Stimulated activated naive CD4-positive, alpha-beta T cell (primary cell): Measurements from ENCODE around the gene ARSB.
"Not testable (repeated sequence)": the region's sequence is repeated elsewhere in the genome, so short reads cannot be mapped to it uniquely, and the experiment has no call there.

ENCODE experiments used
- DNase-seq, 6 experiments: peaks; one replicate each; lab custom pipeline; 2025; lab: John Stamatoyannopoulos, UW

The ARSB gene

DNA sequence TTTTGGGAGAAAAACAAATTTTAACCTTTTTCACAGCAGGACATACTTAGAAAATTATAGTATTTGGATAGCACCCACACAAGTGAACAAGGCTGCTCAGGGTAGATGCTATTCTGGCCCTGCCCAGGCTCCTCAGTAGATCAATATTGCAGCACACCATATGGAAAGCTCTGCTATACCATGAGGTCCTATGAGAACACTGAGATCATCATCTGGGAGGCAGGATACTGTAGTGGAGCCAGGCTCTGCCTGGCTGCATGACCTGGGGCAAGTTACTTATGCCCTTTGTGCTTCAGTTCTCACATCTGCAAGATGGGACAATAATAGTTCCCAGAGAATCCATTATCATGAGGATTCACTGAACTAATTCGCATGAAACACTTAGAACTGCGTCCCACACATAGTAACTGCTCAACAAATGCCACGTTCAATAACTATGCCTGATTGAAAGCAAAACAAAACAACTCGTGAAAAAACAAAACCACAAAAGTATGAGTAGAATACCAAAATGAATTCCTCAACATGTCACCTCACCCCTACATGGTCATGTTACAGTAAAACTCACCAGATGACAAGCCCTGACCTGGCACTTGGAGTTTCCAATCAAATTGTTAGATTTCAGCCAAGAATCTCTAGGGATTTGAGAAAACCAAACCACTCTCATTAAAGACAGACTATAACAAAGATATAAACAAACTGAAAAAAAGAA, 31.9 kb downstream of the ARSB start:
- no peak for DNase-seq

DNA sequence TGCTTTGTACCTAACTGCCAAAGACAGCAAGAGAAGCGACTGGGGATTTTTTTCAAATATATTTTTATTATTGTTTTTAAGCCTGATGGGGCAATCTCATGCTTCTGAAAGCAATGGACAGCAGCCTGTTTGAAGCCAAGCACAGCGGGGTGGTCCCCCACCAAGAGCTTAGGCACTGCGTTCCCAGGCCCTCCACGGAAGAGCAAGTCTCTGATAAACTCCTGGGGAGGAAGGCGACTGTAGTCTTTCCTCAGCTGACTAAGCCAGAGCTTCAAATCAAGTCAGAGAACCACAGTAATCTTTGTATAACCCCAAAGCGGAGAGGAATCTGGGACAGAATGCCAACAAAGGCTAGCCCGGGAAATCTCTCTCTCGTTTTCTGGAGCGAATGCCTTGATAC, 54.4 kb downstream of the ARSB start:
- DNase-seq = no peak

DNA sequence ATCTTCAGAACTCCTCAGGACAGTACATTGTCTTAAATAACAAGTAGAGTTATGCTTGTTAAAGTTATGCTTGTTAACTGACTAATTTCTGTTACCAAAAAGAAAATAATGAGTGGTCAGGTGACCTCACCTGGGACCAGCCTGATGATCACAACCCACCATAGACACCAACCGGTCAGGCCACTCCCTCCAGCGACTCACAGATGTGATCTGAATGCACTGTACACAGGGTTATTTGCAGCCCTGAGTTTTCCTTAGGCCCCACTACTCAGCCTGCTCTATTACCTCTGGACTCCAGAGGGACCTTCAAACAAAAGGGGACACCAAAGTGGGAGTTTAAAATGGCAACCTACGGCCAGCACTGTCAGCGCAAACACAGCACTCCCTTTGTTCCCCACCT, 55.3 kb downstream of the ARSB start:
- DNase-seq = no peak

- DNase-seq = no peak
Observed at GRCh38 chr5:78927657-78928282, 57.3 kb downstream of the ARSB start.

GRCh38 chr5:78926252-78926651, 58.9 kb downstream of the ARSB start:
- DNase-seq = no peak

DNA sequence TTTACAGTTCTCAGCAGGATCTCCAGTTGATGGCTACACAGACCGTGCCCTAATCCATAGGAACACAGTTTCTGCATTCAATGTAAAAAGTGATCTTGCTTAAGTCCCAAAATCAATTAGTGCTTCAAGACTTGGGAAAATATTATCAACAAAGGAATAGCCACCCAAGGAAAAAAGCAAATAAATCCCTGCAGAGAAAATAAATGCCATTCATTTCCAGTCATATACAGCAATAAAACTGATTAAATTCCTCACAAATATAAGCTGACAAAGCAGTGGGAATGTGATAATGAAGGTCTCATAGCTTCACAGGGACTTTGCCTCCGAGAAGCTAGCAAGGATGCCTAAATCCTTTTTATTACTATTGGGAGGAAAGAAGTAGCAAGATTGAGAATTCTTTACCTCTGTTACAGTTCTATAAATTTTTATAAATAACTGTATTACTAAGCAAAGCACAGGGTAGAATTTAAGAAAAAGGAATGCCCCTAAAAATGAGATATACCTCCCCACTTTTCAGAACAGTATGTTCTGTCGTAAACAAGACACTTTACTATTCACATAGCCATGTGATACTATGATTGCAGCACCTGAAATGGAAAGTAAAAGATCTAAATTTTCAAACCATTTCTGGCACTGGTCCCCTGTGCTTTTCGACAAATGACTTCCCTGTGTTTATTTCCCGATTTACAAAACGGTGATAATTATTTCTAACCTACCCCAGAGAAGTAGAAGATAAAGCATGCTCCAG, 59.8 kb downstream of the ARSB start:
- no peak for DNase-seq

DNA sequence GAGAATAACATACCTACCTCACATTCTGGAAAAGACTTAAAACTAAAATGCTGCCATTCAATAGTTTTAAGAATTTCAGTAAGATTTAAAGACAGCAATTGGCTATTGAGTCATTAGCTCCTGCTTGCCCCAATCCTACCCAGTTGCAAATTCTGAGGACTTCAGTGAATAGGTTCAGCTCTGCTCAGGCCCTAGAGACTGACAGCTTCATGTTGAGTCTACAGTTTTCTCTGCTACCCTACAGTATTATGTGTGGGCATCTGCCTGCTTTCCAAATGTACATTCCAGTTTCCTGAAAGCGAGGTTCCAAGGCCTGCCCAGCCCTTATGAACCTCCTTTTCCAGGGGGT, 61.5 kb downstream of the ARSB start:
- no peak for DNase-seq

DNA sequence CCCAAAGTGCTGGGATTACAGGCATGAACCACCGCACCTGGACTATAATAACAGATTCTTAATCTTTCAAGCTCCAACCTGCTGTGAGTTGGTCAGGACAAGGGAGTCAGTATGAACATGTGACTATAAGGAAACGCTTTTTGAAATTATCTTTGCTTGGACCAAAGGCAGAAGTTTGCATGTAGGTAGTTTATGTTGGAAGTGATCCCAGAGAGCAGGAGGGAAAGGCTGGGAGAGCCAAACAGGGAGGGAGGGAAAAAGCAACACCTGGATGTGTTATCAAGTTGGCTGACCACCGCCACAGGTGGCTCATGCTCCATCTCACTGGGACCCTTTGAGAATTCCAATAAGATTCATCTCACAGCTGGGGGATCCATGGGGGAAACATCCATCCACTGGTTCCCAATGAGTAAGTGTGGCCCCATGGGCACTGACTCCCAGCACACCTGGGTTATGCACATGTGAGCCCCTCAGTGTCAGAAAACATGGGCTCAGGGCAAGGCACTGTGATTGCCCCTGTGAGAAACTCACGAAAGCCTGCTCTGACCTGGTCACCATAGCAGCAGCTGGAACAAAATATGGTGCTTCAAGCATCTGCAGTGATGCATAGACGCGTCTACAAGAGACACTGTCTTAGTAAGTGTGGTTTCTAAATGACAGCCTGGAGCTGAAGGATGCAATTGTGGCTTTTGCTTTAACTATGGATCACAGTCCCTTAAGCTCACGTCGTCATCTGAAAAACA, 62.1 kb downstream of the ARSB start:
- DNase-seq = no peak

- no peak for DNase-seq
Observed at GRCh38 chr5:78920604-78921003, 64.5 kb downstream of the ARSB start.

GRCh38 chr5:78919796-78920195, 65.3 kb downstream of the ARSB start:
- no peak for DNase-seq

DNA sequence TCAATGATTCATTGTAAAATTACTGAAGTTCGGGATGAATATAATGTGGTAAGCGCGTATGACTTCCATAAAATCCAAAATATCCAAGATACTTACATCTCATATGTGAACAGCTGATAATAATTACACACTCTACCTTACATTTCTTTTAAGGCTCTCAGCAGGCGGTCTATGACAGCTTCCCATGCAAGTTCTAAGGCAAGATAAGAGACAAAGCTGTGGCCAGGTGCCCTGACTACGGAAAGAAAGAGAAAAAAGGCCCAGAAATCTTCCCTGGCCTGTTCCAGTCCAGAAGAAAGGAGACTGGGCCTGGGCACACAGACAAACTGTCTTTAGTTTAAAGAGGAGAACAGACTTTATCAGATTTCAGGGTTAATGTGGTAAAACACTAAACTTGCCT, 69.1 kb downstream of the ARSB start:
- DNase-seq = no peak

GRCh38 chr5:78915170-78915569, 69.9 kb downstream of the ARSB start:
- no peak for DNase-seq

DNA sequence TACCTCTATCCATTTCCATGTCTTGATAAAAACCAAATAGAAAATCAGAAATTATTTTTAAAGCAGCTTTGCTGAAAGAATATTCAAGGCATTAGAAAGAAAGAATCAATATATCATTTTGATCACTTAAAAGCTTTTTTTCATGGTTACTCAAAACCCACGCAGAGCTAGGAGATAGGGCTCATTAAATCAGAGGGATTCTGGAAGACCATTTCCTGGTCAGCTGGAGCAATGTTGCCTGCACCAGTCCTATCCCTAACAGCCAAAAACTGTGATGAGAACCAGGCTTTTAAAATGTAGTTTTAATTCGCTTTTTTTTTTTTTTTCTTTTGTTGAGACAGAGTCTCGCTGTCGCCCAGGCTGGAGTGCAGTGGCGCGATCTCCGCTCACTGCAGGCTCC, 72.3 kb downstream of the ARSB start:
- no peak for DNase-seq

DNA sequence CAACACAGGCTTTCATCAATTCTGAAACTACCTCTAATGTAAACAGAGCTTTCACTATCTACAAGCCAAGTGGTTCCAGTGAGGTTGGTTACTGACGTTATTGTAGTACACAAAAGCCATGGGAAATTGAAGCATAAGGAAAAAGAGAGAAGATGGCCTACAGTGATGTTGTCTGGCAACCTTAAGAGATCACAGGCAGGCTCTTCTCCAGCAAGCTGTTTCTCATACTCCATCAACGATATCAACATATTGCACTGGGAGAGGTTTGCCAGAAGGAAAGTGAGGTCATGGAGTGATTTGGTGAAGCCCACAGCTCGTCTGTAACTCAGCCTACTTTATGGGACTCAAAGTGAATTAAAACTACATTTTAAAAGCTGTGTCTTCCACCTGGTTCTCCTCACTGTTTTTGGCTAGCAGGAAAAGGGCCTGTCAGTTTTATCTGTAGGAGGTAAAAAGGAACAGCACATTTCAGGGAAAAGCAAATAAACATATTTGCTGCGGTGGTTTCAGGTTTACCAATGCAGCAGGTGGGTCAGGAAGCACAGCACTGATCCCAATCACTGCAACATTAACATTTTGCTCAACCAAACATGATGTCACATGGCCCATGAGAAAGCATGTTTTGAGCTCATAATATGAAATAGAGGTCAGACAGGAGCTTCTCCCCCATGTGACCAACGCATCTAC, 72.9 kb downstream of the ARSB start:
- DNase-seq = no peak

GRCh38 chr5:78909224-78909983, 75.7 kb downstream of the ARSB start:
- not testable (repeated sequence) for DNase-seq

GRCh38 chr5:78908173-78909061, 76.7 kb downstream of the ARSB start:
- no peak for DNase-seq

GRCh38 chr5:78907255-78907891, 77.7 kb downstream of the ARSB start:
- DNase-seq = no peak

GRCh38 chr5:78905084-78905938, 79.8 kb downstream of the ARSB start:
- DNase-seq = no peak

- DNase-seq = no peak
Observed at GRCh38 chr5:78903861-78904260, 81.2 kb downstream of the ARSB start.
